Transverse colon (tissue), 3 donors: ENCODE measurements around the gene SLC25A13.

Experiments used
- POLR2A ChIP-seq: fragments of 450-650 bp; IDR thresholded peaks from one replicate; pipeline ENCODE4 v1.6.1; 2016; ENCODE audit warnings: antibody characterized with exemption, mild to moderate bottlenecking, moderate library complexity
- TF ChIP-seq, protein P1 (sequence below), 5 experiments: fragments of 200-600 bp in 3 of 5; fragments of 450-650 bp in 2 of 5; sonication (generic) in 3 of 5; IDR thresholded peaks; 1 replicate in 2 of 5; 2 replicates in 3 of 5; pipeline ENCODE4 v1.5.1; 2016 to 2017; ENCODE audit warnings: antibody characterized with exemption in 5 of 5, inconsistent platforms in 3 of 5, mild to moderate bottlenecking in 2 of 5, moderate library complexity in 1 of 5

DNA sequence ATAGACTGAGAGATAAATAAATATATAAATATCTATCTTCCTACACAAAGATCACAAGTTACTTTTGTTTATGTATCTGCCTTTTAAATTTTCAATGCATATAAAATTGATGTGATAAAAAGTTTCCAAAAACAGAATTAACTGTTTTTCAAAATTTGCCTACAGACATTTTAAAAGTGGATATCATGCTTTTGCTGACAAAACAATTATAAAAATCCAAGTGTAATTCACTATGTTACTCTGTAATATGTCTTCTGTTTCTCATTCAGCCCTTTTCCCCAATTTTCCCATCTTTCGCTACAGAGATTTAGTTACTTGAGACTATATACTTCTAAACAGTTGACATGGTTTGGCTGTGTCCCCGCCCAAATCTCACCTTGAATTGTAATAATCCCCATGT, 37.7 kb downstream of the SLC25A13 start:
- no peak for TF ChIP-seq POLR2A
- TF ChIP-seq, protein P1, sequence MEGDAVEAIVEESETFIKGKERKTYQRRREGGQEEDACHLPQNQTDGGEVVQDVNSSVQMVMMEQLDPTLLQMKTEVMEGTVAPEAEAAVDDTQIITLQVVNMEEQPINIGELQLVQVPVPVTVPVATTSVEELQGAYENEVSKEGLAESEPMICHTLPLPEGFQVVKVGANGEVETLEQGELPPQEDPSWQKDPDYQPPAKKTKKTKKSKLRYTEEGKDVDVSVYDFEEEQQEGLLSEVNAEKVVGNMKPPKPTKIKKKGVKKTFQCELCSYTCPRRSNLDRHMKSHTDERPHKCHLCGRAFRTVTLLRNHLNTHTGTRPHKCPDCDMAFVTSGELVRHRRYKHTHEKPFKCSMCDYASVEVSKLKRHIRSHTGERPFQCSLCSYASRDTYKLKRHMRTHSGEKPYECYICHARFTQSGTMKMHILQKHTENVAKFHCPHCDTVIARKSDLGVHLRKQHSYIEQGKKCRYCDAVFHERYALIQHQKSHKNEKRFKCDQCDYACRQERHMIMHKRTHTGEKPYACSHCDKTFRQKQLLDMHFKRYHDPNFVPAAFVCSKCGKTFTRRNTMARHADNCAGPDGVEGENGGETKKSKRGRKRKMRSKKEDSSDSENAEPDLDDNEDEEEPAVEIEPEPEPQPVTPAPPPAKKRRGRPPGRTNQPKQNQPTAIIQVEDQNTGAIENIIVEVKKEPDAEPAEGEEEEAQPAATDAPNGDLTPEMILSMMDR (IDR thresholded peaks at IDR 0.05): no peak
